SK-N-SH treated with all-trans-retinoic acid at 6 μM for 48 hours (cell line): ENCODE measurements around the gene PHF13.
"Not testable (repeated sequence)": the region's sequence is repeated elsewhere in the genome, so short reads cannot be mapped to it uniquely, and the experiment has no call there.

ENCODE experiments used
- ATAC-seq: fragments of 200-7000 bp; cut with Tn5 transposase; 3 replicates; pipeline ENCODE4 v1.9.1; 2020; ENCODE audit warnings: mild to moderate bottlenecking, moderate library complexity
- ARNTL ChIP-seq: fragments of 450-650 bp; formaldehyde crosslinking; IDR thresholded peaks from 2 replicates; pipeline ENCODE4 v1.5.0; 2020; ENCODE audit warnings: low read depth, mild to moderate bottlenecking, moderate library complexity, borderline replicate concordance
- BACH2 ChIP-seq: fragments of 250-450 bp; sonication (Bioruptor Pico); IDR thresholded peaks from 2 replicates; pipeline ENCODE4 v1.9.0; 2021; ENCODE audit warnings: mild to moderate bottlenecking, borderline replicate concordance
- CSDC2 ChIP-seq: fragments of 250-450 bp; sonication (Bioruptor Pico); IDR thresholded peaks from 2 replicates; pipeline ENCODE4 v1.5.0; 2020; ENCODE audit warnings: mild to moderate bottlenecking, moderate library complexity
- ESRRG ChIP-seq: fragments of 250-450 bp; sonication (Bioruptor Pico); IDR thresholded peaks from 2 replicates; pipeline ENCODE4 v1.6.1; 2021; ENCODE audit warnings: mild to moderate bottlenecking
- GLIS3 ChIP-seq: fragments of 250-450 bp; sonication (Bioruptor Pico); IDR thresholded peaks from 2 replicates; pipeline ENCODE4 v1.5.0; 2020; ENCODE audit warnings: mild to moderate bottlenecking, moderate library complexity
- ISL1 ChIP-seq: fragments of 250-450 bp; sonication (Bioruptor Pico); IDR thresholded peaks from 2 replicates; pipeline ENCODE4 v2.1.2; 2022; ENCODE audit warnings: mild to moderate bottlenecking, moderate library complexity
- OSR1 ChIP-seq: fragments of 250-450 bp; sonication (Bioruptor Pico); IDR thresholded peaks from 2 replicates; pipeline ENCODE4 v1.8.0; 2022; ENCODE audit warnings: moderate library complexity, mild to moderate bottlenecking, inconsistent platforms
- PPARA ChIP-seq: fragments of 250-450 bp; sonication (Bioruptor Pico); IDR thresholded peaks from 2 replicates; pipeline ENCODE4 v1.5.0; 2020; ENCODE audit warnings: mild to moderate bottlenecking, borderline replicate concordance
- RARB ChIP-seq: fragments of 250-450 bp; sonication (Bioruptor Pico); IDR thresholded peaks from 2 replicates; pipeline ENCODE4 v1.8.0; 2021; ENCODE audit warnings: mild to moderate bottlenecking, moderate library complexity
- SNAI2 ChIP-seq: fragments of 250-450 bp; sonication (Bioruptor Pico); IDR thresholded peaks from 2 replicates; pipeline ENCODE4 v1.5.0; 2020; ENCODE audit warnings: mild to moderate bottlenecking, moderate library complexity
- TCF4 ChIP-seq: fragments of 250-450 bp; sonication (Bioruptor Pico); IDR thresholded peaks from 2 replicates; pipeline ENCODE4 v1.8.0; 2021; ENCODE audit warnings: mild to moderate bottlenecking, moderate library complexity, borderline replicate concordance
- ZFP3 ChIP-seq: fragments of 250-450 bp; sonication (Bioruptor Pico); IDR thresholded peaks from 2 replicates; pipeline ENCODE4 v1.5.0; 2020; ENCODE audit warnings: mild to moderate bottlenecking, moderate library complexity
- ZFP30 ChIP-seq: fragments of 450-650 bp; formaldehyde crosslinking; IDR thresholded peaks from 2 replicates; pipeline ENCODE4 v1.5.0; 2022; ENCODE audit warnings: mild to moderate bottlenecking, moderate library complexity
- ZNF565 ChIP-seq: fragments of 450-650 bp; formaldehyde crosslinking; conservative IDR thresholded peaks from 2 replicates; pipeline ENCODE4 v1.5.0; 2020; ENCODE audit warnings: low read depth, mild to moderate bottlenecking, moderate library complexity
- ZNF70 ChIP-seq: fragments of 450-650 bp; formaldehyde crosslinking; IDR thresholded peaks from 2 replicates; pipeline ENCODE4 v1.5.0; 2020; ENCODE audit warnings: mild to moderate bottlenecking, moderate library complexity
- ZNF8 ChIP-seq: fragments of 450-650 bp; formaldehyde crosslinking; IDR thresholded peaks from 2 replicates; pipeline ENCODE4 v1.5.0; 2020; ENCODE audit warnings: mild to moderate bottlenecking, moderate library complexity
- TF ChIP-seq, protein P1 (sequence below): fragments of 250-450 bp; sonication (Bioruptor Pico); IDR thresholded peaks from 2 replicates; pipeline ENCODE4 v1.5.0; 2020; ENCODE audit warnings: mild to moderate bottlenecking, moderate library complexity
- TF ChIP-seq, protein P2 (sequence below): fragments of 250-450 bp; sonication (Bioruptor Pico); IDR thresholded peaks from 2 replicates; pipeline ENCODE4 v1.8.0; 2020; ENCODE audit warnings: mild to moderate bottlenecking, moderate library complexity, borderline replicate concordance
- TF ChIP-seq, protein P3 (sequence below): fragments of 250-450 bp; sonication (Bioruptor Pico); IDR thresholded peaks from 2 replicates; pipeline ENCODE4 v1.5.1; 2020; ENCODE audit warnings: low read depth, mild to moderate bottlenecking, moderate library complexity
- TF ChIP-seq, protein P4 (sequence below): fragments of 250-450 bp; sonication (Bioruptor Pico); IDR thresholded peaks from 2 replicates; pipeline ENCODE4 v1.5.1; 2021; ENCODE audit warnings: mild to moderate bottlenecking, moderate library complexity
- TF ChIP-seq, protein P5 (sequence below): fragments of 250-450 bp; sonication (Bioruptor Pico); IDR thresholded peaks from 2 replicates; pipeline ENCODE4 v1.8.0; 2021; ENCODE audit warnings: low read depth, mild to moderate bottlenecking, moderate library complexity, borderline replicate concordance

PHF13 gene

DNA sequence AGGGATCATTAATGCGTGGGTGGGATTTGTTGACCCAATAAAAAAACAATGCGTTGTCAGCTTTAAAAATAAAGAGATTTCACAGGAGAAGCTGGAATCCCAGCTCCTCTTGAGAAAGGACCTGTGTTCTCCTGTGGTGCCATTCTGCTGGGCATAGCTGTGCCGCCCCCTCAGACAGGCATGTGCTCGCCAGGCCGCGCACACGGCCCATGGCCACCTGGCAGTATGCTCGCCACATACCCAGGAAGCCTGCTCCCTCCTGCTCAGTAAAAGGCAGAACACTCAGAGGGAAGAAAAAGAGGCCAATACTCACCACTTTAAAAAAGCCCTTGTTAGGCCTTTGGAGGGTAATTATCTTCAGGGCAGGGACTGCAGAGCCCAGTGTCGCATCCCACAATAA, 24.2 kb downstream of the PHF13 start:
- no peak for ATAC-seq
- no peak for TF ChIP-seq BACH2 (CRISPR knock-in tag)
- no peak for TF ChIP-seq CSDC2
- TF ChIP-seq ZNF8 (CRISPR knock-in tag): no peak
- TF ChIP-seq, protein P1, sequence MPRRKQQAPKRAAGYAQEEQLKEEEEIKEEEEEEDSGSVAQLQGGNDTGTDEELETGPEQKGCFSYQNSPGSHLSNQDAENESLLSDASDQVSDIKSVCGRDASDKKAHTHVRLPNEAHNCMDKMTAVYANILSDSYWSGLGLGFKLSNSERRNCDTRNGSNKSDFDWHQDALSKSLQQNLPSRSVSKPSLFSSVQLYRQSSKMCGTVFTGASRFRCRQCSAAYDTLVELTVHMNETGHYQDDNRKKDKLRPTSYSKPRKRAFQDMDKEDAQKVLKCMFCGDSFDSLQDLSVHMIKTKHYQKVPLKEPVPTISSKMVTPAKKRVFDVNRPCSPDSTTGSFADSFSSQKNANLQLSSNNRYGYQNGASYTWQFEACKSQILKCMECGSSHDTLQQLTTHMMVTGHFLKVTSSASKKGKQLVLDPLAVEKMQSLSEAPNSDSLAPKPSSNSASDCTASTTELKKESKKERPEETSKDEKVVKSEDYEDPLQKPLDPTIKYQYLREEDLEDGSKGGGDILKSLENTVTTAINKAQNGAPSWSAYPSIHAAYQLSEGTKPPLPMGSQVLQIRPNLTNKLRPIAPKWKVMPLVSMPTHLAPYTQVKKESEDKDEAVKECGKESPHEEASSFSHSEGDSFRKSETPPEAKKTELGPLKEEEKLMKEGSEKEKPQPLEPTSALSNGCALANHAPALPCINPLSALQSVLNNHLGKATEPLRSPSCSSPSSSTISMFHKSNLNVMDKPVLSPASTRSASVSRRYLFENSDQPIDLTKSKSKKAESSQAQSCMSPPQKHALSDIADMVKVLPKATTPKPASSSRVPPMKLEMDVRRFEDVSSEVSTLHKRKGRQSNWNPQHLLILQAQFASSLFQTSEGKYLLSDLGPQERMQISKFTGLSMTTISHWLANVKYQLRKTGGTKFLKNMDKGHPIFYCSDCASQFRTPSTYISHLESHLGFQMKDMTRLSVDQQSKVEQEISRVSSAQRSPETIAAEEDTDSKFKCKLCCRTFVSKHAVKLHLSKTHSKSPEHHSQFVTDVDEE (CRISPR knock-in tag): no peak
- TF ChIP-seq ESRRG (CRISPR knock-in tag): no peak
- TF ChIP-seq, protein P2, sequence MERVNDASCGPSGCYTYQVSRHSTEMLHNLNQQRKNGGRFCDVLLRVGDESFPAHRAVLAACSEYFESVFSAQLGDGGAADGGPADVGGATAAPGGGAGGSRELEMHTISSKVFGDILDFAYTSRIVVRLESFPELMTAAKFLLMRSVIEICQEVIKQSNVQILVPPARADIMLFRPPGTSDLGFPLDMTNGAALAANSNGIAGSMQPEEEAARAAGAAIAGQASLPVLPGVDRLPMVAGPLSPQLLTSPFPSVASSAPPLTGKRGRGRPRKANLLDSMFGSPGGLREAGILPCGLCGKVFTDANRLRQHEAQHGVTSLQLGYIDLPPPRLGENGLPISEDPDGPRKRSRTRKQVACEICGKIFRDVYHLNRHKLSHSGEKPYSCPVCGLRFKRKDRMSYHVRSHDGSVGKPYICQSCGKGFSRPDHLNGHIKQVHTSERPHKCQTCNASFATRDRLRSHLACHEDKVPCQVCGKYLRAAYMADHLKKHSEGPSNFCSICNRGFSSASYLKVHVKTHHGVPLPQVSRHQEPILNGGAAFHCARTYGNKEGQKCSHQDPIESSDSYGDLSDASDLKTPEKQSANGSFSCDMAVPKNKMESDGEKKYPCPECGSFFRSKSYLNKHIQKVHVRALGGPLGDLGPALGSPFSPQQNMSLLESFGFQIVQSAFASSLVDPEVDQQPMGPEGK (CRISPR knock-in tag): no peak
- no peak for TF ChIP-seq ZNF70
- TF ChIP-seq, protein P3, sequence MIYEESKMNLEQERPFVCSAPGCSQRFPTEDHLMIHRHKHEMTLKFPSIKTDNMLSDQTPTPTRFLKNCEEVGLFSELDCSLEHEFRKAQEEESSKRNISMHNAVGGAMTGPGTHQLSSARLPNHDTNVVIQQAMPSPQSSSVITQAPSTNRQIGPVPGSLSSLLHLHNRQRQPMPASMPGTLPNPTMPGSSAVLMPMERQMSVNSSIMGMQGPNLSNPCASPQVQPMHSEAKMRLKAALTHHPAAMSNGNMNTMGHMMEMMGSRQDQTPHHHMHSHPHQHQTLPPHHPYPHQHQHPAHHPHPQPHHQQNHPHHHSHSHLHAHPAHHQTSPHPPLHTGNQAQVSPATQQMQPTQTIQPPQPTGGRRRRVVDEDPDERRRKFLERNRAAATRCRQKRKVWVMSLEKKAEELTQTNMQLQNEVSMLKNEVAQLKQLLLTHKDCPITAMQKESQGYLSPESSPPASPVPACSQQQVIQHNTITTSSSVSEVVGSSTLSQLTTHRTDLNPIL: no peak
- TF ChIP-seq ZFP30: no peak
- TF ChIP-seq SNAI2 (CRISPR knock-in tag): no peak
- TF ChIP-seq, protein P4, sequence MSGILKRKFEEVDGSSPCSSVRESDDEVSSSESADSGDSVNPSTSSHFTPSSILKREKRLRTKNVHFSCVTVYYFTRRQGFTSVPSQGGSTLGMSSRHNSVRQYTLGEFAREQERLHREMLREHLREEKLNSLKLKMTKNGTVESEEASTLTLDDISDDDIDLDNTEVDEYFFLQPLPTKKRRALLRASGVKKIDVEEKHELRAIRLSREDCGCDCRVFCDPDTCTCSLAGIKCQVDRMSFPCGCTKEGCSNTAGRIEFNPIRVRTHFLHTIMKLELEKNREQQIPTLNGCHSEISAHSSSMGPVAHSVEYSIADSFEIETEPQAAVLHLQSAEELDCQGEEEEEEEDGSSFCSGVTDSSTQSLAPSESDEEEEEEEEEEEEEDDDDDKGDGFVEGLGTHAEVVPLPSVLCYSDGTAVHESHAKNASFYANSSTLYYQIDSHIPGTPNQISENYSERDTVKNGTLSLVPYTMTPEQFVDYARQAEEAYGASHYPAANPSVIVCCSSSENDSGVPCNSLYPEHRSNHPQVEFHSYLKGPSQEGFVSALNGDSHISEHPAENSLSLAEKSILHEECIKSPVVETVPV (CRISPR knock-in tag): no peak
- no peak for TF ChIP-seq ZFP3 (CRISPR knock-in tag)
- TF ChIP-seq, protein P5, sequence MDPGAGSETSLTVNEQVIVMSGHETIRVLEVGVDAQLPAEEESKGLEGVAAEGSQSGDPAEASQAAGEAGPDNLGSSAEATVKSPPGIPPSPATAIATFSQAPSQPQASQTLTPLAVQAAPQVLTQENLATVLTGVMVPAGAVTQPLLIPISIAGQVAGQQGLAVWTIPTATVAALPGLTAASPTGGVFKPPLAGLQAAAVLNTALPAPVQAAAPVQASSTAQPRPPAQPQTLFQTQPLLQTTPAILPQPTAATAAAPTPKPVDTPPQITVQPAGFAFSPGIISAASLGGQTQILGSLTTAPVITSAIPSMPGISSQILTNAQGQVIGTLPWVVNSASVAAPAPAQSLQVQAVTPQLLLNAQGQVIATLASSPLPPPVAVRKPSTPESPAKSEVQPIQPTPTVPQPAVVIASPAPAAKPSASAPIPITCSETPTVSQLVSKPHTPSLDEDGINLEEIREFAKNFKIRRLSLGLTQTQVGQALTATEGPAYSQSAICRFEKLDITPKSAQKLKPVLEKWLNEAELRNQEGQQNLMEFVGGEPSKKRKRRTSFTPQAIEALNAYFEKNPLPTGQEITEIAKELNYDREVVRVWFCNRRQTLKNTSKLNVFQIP (CRISPR knock-in tag): no peak
- TF ChIP-seq TCF4 (CRISPR knock-in tag): no peak
- no peak for TF ChIP-seq ARNTL (CRISPR knock-in tag)
- TF ChIP-seq GLIS3: no peak
- TF ChIP-seq RARB (CRISPR knock-in tag): no peak
- no peak for TF ChIP-seq ISL1
- no peak for TF ChIP-seq OSR1 (CRISPR knock-in tag)

DNA sequence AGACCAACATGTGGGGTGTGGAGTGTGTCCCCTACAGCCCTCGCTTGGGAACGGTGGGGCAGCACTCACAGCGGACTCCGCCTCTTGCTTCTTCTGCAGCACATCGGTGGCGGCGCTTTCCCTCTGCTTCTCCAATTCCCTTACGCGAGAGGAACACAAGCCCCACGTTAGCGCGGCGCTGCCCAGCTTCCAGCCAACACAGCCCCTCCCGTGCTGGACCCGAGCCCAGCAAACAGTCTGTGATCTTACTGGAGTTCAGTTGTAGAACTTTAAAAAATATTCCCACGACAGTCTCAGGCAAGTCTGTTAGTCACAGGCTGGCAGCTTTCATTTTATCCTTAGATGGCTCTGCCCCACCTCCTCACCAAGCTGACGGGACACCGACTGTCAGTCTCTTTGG, 24.7 kb downstream of the PHF13 start:
- TF ChIP-seq RARB (CRISPR knock-in tag): no peak
- no peak for ATAC-seq

DNA sequence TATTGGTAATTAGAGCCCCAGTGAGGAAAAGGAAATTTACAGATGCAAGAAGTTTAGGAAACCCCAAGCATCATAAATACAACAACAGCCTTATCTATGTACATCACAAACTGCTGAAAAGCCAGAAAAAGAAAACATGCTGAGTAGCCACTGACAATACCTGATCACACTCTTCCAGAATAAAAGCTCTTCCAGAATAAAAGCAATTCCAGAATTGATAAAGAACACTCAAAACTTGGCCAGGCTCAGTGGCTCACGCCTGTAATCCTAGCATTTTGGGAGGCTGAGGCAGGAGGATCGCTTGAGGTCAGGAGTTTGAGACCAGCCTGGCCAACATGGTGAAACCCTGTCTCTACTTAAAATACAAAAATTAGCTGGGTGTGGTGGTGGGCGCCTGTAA, 27.3 kb downstream of the PHF13 start:
- ATAC-seq: not testable (repeated sequence)

DNA sequence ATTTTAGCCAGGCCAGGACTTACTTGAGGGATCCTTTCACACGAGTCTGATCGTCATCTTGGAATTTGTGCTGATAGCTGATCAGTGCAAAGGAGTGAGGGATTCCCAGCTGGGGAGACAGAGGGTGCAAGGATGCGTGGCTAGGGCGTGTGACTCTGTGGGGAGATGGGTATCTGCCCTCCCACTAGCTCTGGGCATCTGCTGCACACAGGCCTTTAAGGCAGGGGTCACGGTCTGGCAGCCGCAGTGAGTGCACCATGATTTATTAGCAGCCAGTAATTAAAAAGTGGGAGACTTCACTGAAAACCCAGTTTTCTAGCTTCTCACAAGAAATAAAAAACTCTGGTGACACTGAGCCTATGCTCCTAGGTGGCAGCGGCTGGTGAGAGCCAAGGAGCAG, 31.5 kb downstream of the PHF13 start:
- TF ChIP-seq OSR1 (CRISPR knock-in tag) (no peak), PPARA (CRISPR knock-in tag) (no peak), ARNTL (CRISPR knock-in tag) (no peak), ESRRG (CRISPR knock-in tag) (no peak), ZNF565 (CRISPR knock-in tag) (no peak), ZFP30 (no peak), GLIS3 (no peak), SNAI2 (CRISPR knock-in tag) (no peak), CSDC2 (no peak), TCF4 (CRISPR knock-in tag) (no peak)
- TF ChIP-seq, protein P4 (CRISPR knock-in tag): no peak
- TF ChIP-seq, protein P3: no peak
- TF ChIP-seq, protein P5 (CRISPR knock-in tag): no peak
- ATAC-seq: no peak
